NCI-H524 (cell line): Measurements from ENCODE around the gene SIX4.
A peak's percentile ranks its signal among the peaks of the same experiment; 100 is the strongest.
"Not testable (repeated sequence)": the region's sequence is repeated elsewhere in the genome, so short reads cannot be mapped to it uniquely, and the experiment has no call there.

Source experiments
- DNase-seq, 2 experiments: peaks; one replicate each; lab custom pipeline; 2025; lab: John Stamatoyannopoulos, UW

The SIX4 gene

GRCh38 chr14:60723907-60724618 lies at the start of gene SIX4:
Gene SIX4 (minus strand): TSS chr14:60724351. CDS start chr14:60724074, 277 bp downstream.
- DNase-seq: peak; percentile 92 to 98

DNA sequence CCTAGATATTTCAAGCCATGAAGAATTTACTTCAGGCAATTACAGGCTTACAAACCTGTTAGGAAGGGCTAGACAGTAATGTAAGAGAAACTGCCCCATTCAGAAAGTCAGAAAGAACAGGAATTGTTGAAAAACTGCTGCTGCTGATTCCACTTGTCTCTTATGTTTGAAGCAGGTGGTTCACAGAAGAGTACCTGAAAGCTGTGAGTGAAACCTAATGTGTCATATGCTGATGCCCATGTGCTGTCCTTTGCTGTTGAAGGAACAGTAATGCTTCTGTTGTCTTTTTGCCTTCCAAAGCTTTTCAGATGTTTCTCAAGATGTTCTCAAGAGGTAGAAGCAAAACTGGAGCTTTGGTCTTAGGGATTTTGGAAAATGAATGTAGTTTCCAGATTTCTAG lies 49.4 kb upstream of the SIX4 start:
- DNase-seq: no peak

DNA sequence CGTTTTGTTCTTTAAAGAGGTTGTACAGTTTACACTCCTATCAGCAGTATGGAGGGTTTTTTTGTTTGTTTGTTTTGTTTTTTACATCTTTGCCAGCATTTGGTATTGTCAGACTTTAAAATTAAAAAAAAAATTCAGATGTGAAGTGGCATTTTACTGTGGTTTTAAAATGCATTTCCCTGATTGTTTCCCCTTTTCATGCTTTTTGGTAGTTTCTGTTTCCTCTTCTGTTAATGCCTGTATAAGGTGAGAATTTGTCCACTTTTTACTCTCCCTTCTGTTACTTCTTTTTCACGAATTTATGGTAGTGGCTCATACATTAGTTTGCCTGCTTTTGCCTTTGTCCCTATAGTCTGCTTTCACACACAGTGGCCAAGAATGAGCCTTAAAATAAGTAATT lies 47.0 kb upstream of the SIX4 start:
- DNase-seq: no peak

- no peak for DNase-seq
Observed at GRCh38 chr14:60768602-60769001, 44.5 kb upstream of the SIX4 start.

- no peak for DNase-seq
Observed at GRCh38 chr14:60760644-60761364, 36.7 kb upstream of the SIX4 start.

DNA sequence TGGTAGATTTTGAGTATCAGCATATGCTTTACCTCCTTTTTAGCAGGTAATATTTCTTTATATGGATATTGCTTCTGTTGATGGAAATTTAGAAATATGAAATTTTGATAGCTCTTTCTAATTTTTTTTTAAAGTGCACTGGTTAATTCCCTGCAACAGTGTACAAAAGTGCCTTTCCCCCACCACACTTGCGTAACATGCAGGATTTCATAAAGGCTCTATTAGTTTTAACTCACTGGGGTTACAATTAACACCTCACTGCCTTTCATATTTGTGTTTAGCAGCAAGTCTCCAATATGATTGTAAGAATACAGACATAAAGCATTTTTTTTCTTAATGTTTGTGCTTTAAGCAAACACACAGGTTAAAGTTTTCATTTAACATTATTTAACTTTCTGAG lies 36.1 kb upstream of the SIX4 start:
- no peak for DNase-seq

DNA sequence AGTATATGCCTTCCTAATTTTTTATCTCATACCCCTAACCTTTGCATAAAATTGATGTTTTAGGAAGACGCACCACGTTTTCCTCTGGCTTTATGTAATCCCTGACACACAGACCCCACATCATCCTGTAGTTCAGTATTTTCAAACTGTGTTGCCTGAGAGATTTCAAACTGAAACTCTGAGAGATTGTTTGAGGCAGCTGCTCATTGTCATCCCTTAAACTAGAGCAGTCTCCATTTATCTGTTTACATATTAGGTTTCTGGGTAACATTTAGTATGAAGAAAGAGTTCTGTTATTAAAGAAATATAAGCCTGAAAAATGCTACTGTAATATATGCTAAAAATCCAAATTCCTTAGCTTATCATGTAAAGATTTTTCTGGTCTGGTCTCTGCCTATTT lies 34.7 kb upstream of the SIX4 start:
- no peak for DNase-seq

- DNase-seq: no peak
Observed at GRCh38 chr14:60757567-60758002, 33.4 kb upstream of the SIX4 start.

DNA sequence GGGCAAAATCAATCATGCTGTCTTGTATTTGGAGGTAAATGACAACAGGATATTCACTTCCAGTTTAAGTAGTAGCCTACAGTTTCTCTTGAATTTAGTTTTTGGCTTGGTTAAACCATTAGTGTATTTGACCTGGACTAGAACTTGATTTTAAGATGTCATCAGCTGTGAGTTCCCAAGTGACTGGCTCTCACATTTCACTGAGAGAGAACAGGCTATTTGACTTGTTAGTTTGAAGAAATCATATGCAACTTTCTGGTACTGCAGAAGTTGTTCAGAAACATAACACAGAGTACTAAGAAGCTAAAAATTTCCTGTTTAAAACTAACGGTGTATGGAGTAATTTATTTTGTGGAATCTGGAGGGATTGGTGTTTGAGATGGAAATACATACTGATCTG lies 32.7 kb upstream of the SIX4 start:
- no peak for DNase-seq

GRCh38 chr14:60753264-60754119 lies 29.3 kb upstream of the SIX4 start:
- DNase-seq: no peak

DNA sequence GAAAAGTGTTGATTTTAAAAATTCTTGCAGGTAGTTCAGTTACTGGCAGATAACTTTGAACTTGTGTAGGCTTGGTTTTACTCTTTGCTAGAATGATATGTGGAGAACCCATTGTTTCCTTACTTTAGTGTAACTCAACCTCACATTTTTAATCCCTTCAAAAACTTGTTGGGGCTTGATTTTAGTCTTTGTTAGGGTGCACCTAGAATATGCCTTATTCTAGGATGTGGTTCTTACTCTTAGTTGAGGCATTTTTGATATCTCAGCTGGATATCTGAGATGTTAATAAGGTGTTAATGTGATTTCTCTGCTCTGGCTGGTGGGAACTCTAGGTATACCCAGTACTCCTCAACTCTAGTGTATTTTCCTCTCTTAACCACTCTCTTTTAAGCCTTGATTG lies 20.4 kb upstream of the SIX4 start:
- no peak for DNase-seq

- DNase-seq: no peak
Observed at GRCh38 chr14:60738843-60739508, 14.8 kb upstream of the SIX4 start.

- peak in 1 of 2 experiments; percentile 8 for DNase-seq
Observed at GRCh38 chr14:60736494-60736893, 12.3 kb upstream of the SIX4 start.

- peak in 1 of 2 experiments; percentile 9 for DNase-seq
Observed at GRCh38 chr14:60735416-60735815, 11.3 kb upstream of the SIX4 start.

DNA sequence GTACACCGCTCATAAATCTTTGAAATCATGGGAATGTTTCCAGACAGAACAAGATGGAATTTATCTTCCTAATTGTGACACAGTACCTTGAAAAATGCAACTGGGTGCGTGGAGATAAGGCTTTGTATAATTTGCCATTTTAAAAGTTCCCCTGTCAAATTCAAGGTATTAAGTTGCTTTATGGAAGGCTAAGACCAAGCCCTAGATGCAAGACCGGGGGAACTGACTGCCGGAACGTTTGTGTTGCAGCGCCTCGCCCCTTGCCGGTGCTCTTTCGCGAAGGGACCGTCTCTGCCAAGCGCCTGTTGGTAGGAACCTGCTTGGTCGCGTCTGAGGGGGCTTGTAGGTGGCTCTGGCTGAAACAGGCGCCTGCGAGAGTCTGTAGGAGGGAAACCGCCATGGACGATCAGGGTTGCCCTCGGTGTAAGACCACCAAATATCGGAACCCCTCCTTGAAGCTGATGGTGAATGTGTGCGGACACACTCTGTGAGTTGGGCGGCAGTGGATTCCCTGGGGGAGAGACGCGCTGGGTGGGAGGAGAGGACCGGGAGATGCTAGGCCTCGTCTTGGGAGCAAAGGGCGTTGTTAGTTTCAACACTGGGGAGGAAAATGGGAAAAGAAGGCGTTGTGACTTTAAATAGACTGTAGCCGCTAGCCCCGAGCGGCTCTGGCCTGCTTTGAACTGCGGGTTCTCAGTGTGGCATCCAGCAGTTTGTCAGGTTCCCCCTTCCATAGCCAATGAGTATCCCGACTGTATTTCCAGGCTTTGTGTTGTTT lies 10.5 kb upstream of the SIX4 start, which contains the start of gene MNAT1:
MNAT1 (plus strand) TSS at position 297 of the 778 bp plus-strand sequence; CDS start at position 399, 102 bp downstream.
- peak; percentile 84 to 96 for DNase-seq

DNA sequence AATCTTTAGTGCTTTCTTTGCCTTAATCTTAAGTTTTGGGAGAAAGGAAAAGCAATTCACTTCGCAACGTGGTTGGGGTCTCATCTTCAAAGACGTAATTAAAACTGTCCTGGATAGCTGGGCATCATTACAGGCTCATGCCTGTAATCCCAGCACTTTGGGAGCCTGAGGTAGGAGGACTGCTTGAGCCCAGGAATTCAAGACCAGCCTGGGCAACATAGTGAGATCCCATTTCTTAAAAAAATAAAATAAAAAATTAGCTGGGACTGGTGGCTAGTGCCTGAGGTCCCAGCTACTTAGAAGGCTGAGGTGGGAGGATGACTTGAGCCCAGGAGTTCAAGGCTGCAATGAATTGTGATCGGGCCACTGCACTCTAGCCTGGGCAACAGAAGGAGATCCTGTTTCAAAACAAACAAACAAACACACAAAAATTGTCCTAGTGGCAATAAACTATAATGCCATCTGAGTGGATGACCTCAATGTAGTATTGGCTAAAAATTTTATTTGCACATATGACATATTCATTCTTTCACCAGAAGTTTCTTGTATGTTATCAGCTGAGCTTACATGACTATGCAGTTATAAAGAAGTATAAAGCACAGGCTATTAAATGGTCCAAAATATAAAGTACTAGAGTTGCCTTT lies 8.8 kb upstream of the SIX4 start:
- DNase-seq: no peak

GRCh38 chr14:60731291-60731690 lies 7.1 kb upstream of the SIX4 start:
- not testable (repeated sequence) for DNase-seq

- DNase-seq: peak; percentile 69 to 85
Observed at GRCh38 chr14:60723116-60723906, 840 bp downstream of the SIX4 start.

DNA sequence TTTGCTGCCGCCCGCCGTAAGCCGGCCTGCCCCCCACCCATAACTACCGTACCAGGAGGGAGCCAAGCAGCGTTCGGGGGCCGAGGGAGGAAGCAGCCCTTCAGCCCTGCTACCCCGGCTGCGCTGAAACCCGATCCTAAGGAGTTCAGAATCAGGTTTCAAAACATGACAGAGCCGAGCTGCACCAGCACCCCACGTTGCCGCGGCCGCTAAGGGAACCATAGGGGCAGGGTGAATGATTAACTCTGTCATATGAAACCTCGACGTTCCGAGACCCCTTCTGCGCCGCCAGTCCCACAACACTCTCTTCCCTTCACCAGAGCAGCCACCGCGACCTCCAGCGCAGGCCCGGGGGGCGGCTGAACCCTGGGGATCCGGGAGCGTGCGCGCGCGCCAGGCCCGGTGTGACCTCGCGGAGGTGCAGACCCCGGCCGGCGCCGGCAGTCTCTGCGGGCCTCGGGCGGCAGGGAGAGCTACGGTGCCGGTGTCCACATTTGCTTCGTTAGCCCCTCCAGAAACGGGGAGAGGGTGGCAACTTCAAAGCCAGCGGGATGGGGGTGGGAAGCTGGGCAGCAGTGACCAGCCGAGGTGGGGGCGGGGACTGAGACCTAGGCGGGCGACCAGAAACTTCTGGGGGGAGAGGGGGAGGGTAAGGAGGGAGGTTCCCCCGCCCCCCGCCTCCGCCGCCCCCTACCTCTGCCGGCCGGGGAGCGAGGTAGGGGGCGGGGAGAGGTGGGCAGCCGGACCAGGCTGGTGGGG lies 1.6 kb downstream of the SIX4 start:
- peak; percentile 73 to 88 for DNase-seq
